Choroid plexus epithelial cell (primary cell): ENCODE measurements around the gene KRTAP5-8.

Source experiments
- DNase-seq: peaks from one replicate; pipeline ENCODE4 v3.0.0-alpha.2; 2010; ENCODE audit warnings: low read depth
- H3K4me3 ChIP-seq: 2 replicates; pipeline ENCODE4 v1.5.1; 2011; ENCODE audit warnings: low read depth, mild to moderate bottlenecking, control low read depth, low read length, moderate library complexity
- CTCF ChIP-seq: conservative IDR thresholded peaks from 2 replicates; pipeline ENCODE4 v1.5.1; 2011; ENCODE audit warnings: low read depth, mild to moderate bottlenecking, control low read depth, inconsistent platforms, low read length, moderate library complexity

The KRTAP5-8 gene

GRCh38 chr11:71495286-71496230, 42.3 kb upstream of the KRTAP5-8 start:
- H3K4me3 ChIP-seq, result no peak overlapping the region
- no peak for TF ChIP-seq CTCF
- DNase-seq, result no peak

GRCh38 chr11:71496421-71496820, 41.4 kb upstream of the KRTAP5-8 start:
- no peak for TF ChIP-seq CTCF
- no peak for DNase-seq

GRCh38 chr11:71498091-71498490, 39.7 kb upstream of the KRTAP5-8 start:
- no peak for DNase-seq
- no peak for TF ChIP-seq CTCF

More at GRCh38 chr11:71496421-71496820, 41.4 kb upstream of the KRTAP5-8 start:
- no peak overlapping the region for H3K4me3 ChIP-seq

GRCh38 chr11:71499125-71499524, 38.7 kb upstream of the KRTAP5-8 start:
- no peak for DNase-seq
- TF ChIP-seq CTCF, result no peak
- H3K4me3 ChIP-seq, result no peak overlapping the region

More at GRCh38 chr11:71498091-71498490, 39.7 kb upstream of the KRTAP5-8 start:
- H3K4me3 ChIP-seq, result no peak overlapping the region

GRCh38 chr11:71499546-71499945, 38.3 kb upstream of the KRTAP5-8 start:
- no peak for TF ChIP-seq CTCF
- no peak overlapping the region for H3K4me3 ChIP-seq
- DNase-seq, result no peak

- no peak for TF ChIP-seq CTCF
- no peak overlapping the region for H3K4me3 ChIP-seq
- no peak for DNase-seq
Observed at GRCh38 chr11:71500601-71501021, 37.2 kb upstream of the KRTAP5-8 start.
